OCI-LY7 (cell line): ENCODE measurements around the gene SNX10. TPM values are rescaled to one million over a fixed set of nuclear protein-coding genes. Genes with fewer than 3 reads are reported as not detected.

Source experiments
- BruUV-seq: library from RNA; stranded (reverse); fragments of 400-500 nt; replicated peaks from 2 replicates; lab custom pipeline; 2021; lab: Mats Ljungman, UMichigan
- CTCF ChIA-PET: fragments of 300-600 bp; sonication (Branson Sonifier 250); formaldehyde crosslinking; loops from one replicate; lab custom pipeline; 2022; ENCODE audit warnings: antibody characterized with exemption; ENCODE audit not compliant: unreplicated experiment; lab: Charles Lee
- POLR2A ChIA-PET: fragments of 300-600 bp; sonication (Branson Sonifier 250); formaldehyde crosslinking; loops from one replicate; lab custom pipeline; 2022; ENCODE audit warnings: antibody characterized with exemption; lab: Charles Lee
- DNase-seq: peaks from one replicate; pipeline ENCODE4 v3.0.0-alpha.2; 2015; ENCODE audit warnings: low spot score
- H2AFZ ChIP-seq: fragments of 200-600 bp; sonication (generic), shearing (Covaris generic); 2 replicates; pipeline ENCODE4 v1.6.1; 2014; ENCODE audit warnings: mild to moderate bottlenecking, antibody characterized with exemption, low read length, moderate library complexity
- H3K27ac ChIP-seq: fragments of 200-600 bp; sonication (generic); 2 replicates; pipeline ENCODE4 v1.5.1; 2014; ENCODE audit warnings: mixed run types, low read depth, mild to moderate bottlenecking, moderate library complexity, low read length, inconsistent platforms; ENCODE audit not compliant: poor library complexity, severe bottlenecking
- H3K36me3 ChIP-seq: fragments of 200-600 bp; sonication (generic); 2 replicates; pipeline ENCODE4 v1.6.1; 2014; ENCODE audit warnings: mild to moderate bottlenecking, antibody characterized with exemption, low read length, moderate library complexity, mixed read lengths; ENCODE audit not compliant: insufficient read depth
- H3K4me1 ChIP-seq: fragments of 200-600 bp; sonication (generic); 2 replicates; pipeline ENCODE4 v1.5.1; 2014; ENCODE audit warnings: mild to moderate bottlenecking, low read length; ENCODE audit not compliant: insufficient read depth, poor library complexity, severe bottlenecking
- H3K4me2 ChIP-seq: fragments of 200-600 bp; sonication (generic); 2 replicates; pipeline ENCODE4 v1.6.1; 2014; ENCODE audit warnings: mild to moderate bottlenecking, low read length
- H3K4me3 ChIP-seq: fragments of 200-600 bp; sonication (generic); 2 replicates; pipeline ENCODE4 v1.5.1; 2014; ENCODE audit warnings: mild to moderate bottlenecking, low read depth, low read length; ENCODE audit not compliant: poor library complexity, severe bottlenecking
- H3K79me2 ChIP-seq: fragments of 200-600 bp; sonication (generic); 2 replicates; pipeline ENCODE4 v1.6.1; 2016; ENCODE audit warnings: low read depth, mild to moderate bottlenecking, low read length, moderate library complexity, mixed read lengths; ENCODE audit not compliant: insufficient read depth
- H3K9me2 ChIP-seq: fragments of 200-600 bp; sonication (generic); 2 replicates; pipeline ENCODE4 v1.6.1; 2016; ENCODE audit warnings: mild to moderate bottlenecking, low read length, mixed read lengths; ENCODE audit not compliant: insufficient read depth
- H3K9me3 ChIP-seq: fragments of 200-600 bp; sonication (generic); 2 replicates; pipeline ENCODE4 v1.6.1; 2014; ENCODE audit warnings: mild to moderate bottlenecking, mixed run types, low read length, mixed read lengths
- H4K20me1 ChIP-seq: fragments of 200-600 bp; sonication (generic); 2 replicates; pipeline ENCODE4 v1.6.1; 2014; ENCODE audit warnings: mild to moderate bottlenecking, antibody characterized with exemption, low read length, moderate library complexity, mixed read lengths; ENCODE audit not compliant: insufficient read depth
- EZH2phosphoT487 ChIP-seq: fragments of 200-600 bp; sonication (generic); IDR thresholded peaks from 2 replicates; pipeline ENCODE4 v1.6.1; 2018; ENCODE audit warnings: low read depth, borderline replicate concordance, mild to moderate bottlenecking, mixed run types, antibody characterized with exemption, low read length, moderate library complexity, mixed read lengths
- intact Hi-C: fragments of 100-400 bp; cut with micrococcal nuclease; formaldehyde crosslinking; loops from one replicate; pipeline ENCODE4 v1.10.0; 2022; ENCODE audit not compliant: unreplicated experiment
- total RNA-seq, 2 experiments: library from RNA; depleted of rRNA in 1 of 2; stranded (reverse); fragments of >200 nt in 1 of 2; shearing (Covaris generic) in 1 of 2; gene quantifications; 2 replicates each; pipeline ENCODE4 v1.2.3, GENCODE V29; 2014 to 2022
- TF ChIP-seq, protein P1 (sequence below): fragments of 200-600 bp; sonication (generic); conservative IDR thresholded peaks from 2 replicates; pipeline ENCODE4 v1.5.1; 2014; ENCODE audit warnings: mild to moderate bottlenecking, antibody characterized with exemption, low read length, moderate library complexity, mixed read lengths

The SNX10 gene
- total RNA-seq, 2 experiments from 2014 or later = 14.3 to 32.9 TPM

DNA sequence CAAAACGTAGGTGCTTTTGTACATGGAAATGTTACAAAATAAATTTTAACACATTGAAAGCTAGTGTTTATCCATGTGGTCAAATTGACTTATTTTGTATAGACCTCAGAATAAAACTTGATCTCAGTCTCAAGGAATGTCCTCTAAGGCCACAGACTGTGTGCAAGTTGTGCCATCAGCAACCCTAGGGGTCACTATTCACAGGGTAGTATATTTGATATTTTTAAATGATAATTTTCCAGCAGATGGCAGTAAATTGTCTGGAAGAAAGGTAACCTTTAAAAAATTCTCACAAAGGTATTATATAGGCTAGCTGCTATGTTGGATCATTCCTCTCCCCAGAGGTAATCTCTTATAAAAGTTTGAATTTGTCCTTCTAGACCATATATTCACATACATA lies 12.9 kb upstream of the SNX10 start:
- Histone ChIP-seq H3K4me2 (no peak overlapping the region), H3K4me3 (no peak overlapping the region), H3K36me3 (no peaks in the 10 kb centered on the region), H3K9me3 (no peaks in the 10 kb centered on the region), H4K20me1 (no peaks in the 10 kb centered on the region), H3K79me2 (no peaks in the 10 kb centered on the region), H3K27ac (no peak overlapping the region), H2AFZ (no peak overlapping the region), H3K9me2 (no peaks in the 10 kb centered on the region), H3K4me1 (no peaks in the 10 kb centered on the region)
- no TSS peak for BruUV-seq
- CTCF ChIA-PET = no interaction called here
- peak; percentile 70 for DNase-seq
- intact Hi-C loops = loop anchor here (1.0 to 5.0 kb wide), 4 partner anchors 87 to 389 kb away; no protein-coding TSS in a partner anchor
- POLR2A ChIA-PET = interaction anchor here (0.8 kb wide), 1 partner anchor 56 kb away, joined by 3 read pairs; no protein-coding TSS in a partner anchor
- TF ChIP-seq, protein P1, sequence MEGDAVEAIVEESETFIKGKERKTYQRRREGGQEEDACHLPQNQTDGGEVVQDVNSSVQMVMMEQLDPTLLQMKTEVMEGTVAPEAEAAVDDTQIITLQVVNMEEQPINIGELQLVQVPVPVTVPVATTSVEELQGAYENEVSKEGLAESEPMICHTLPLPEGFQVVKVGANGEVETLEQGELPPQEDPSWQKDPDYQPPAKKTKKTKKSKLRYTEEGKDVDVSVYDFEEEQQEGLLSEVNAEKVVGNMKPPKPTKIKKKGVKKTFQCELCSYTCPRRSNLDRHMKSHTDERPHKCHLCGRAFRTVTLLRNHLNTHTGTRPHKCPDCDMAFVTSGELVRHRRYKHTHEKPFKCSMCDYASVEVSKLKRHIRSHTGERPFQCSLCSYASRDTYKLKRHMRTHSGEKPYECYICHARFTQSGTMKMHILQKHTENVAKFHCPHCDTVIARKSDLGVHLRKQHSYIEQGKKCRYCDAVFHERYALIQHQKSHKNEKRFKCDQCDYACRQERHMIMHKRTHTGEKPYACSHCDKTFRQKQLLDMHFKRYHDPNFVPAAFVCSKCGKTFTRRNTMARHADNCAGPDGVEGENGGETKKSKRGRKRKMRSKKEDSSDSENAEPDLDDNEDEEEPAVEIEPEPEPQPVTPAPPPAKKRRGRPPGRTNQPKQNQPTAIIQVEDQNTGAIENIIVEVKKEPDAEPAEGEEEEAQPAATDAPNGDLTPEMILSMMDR = peak; percentile 96
- TF ChIP-seq EZH2phosphoT487 = no peak

DNA sequence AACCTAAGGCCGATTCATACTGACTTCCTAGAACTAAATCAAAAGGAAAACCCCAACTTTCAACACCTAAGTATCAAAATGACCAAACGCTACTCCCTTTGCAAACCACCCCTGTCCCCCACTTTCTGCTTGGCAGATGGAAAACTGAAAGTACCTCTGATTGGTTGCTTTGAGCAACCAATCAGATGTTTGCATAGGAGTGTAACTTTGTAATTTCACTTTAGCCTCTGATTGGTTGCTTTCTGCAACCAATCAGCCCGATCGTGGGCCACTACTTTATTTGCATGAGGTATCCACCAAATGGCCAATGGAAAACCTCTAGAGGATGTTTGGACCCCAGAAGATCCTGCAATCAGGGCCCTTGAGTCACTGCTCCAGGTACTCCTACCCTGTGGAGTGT lies 12.3 kb upstream of the SNX10 start:
- no peak for DNase-seq
- H2AFZ ChIP-seq = peak overlapping the region; percentile 54; the same call in 1 of the 2 replicates
- H3K36me3 ChIP-seq = no peaks in the 10 kb centered on the region

DNA sequence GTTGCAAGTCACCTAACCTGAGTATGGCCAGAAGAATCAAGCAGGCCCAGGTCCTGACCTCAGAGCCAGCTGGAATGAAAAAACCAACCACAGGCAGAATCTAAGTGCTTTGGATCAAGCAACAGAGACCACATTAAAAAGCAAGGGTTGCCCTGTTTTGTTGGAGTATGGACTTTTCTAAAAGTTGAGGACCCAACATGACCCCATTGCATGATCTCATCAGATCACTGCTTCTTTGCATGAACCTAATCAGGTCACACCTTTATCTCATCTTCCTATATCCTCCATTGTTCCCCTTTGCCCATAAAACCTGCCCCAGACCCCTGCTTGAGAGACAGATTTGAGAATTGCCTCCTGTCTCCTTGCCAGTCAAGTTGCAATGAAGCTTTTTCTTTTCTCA lies 11.6 kb upstream of the SNX10 start:
- no peak for DNase-seq
- CTCF ChIA-PET = no interaction called here
- Histone ChIP-seq H3K4me3 (no peak overlapping the region), H3K9me3 (no peaks in the 10 kb centered on the region), H3K4me2 (no peak overlapping the region), H3K9me2 (no peaks in the 10 kb centered on the region), H4K20me1 (no peaks in the 10 kb centered on the region), H2AFZ (peak overlapping the region; percentile 54; the same call in 1 of the 2 replicates), H3K4me1 (no peaks in the 10 kb centered on the region), H3K27ac (no peak overlapping the region), H3K79me2 (no peaks in the 10 kb centered on the region), H3K36me3 (no peaks in the 10 kb centered on the region)
- intact Hi-C loops = no loop called here
- BruUV-seq = no TSS peak
- TF ChIP-seq, protein P1 = no peak
- no peak for TF ChIP-seq EZH2phosphoT487
- POLR2A ChIA-PET = no interaction called here

More for the DNA sequence above, 12.3 kb upstream of the SNX10 start:
- H3K4me1 ChIP-seq = no peaks in the 10 kb centered on the region
- H3K79me2 ChIP-seq = no peaks in the 10 kb centered on the region
- no peaks in the 10 kb centered on the region for H3K9me2 ChIP-seq
- H4K20me1 ChIP-seq = no peaks in the 10 kb centered on the region
- H3K9me3 ChIP-seq = no peaks in the 10 kb centered on the region
- H3K27ac ChIP-seq = no peak overlapping the region
- TF ChIP-seq, protein P1 = no peak
- TF ChIP-seq EZH2phosphoT487 = no peak
- no peak overlapping the region for H3K4me2 ChIP-seq
- no TSS peak for BruUV-seq
- POLR2A ChIA-PET = no interaction called here
- intact Hi-C loops = loop anchor here (5.0 kb wide), 3 partner anchors 223 to 388 kb away; no protein-coding TSS in a partner anchor
- CTCF ChIA-PET = no interaction called here
- H3K4me3 ChIP-seq = no peak overlapping the region
